Esophagus muscularis mucosa (tissue), 4 donors: ENCODE measurements around the gene TRAPPC12.

Experiments used
- EP300 ChIP-seq: sonication (generic); formaldehyde crosslinking; IDR thresholded peaks from one replicate; pipeline ENCODE4 v1.6.1; 2017; ENCODE audit warnings: antibody characterized with exemption
- POLR2A ChIP-seq: fragments of 450-650 bp; IDR thresholded peaks from one replicate; pipeline ENCODE4 v1.6.1; 2017; ENCODE audit warnings: antibody characterized with exemption, moderate library complexity, mild to moderate bottlenecking, low read depth
- POLR2AphosphoS5 ChIP-seq, 2 donors: sonication (generic); formaldehyde crosslinking; IDR thresholded peaks; one replicate each; pipeline ENCODE4 v1.6.1; 2017; ENCODE audit warnings: antibody characterized with exemption in 2 of 2
- TF ChIP-seq, protein P1 (sequence below), 3 experiments: fragments of 200-600 bp in 2 of 3; fragments of 450-650 bp in 1 of 3; sonication (generic) in 2 of 3; IDR thresholded peaks; one replicate each; pipeline ENCODE4 v1.5.1; 2017 to 2019; ENCODE audit warnings: antibody characterized with exemption in 3 of 3, mild to moderate bottlenecking in 2 of 3, moderate library complexity in 1 of 3

- TF ChIP-seq, protein P1, sequence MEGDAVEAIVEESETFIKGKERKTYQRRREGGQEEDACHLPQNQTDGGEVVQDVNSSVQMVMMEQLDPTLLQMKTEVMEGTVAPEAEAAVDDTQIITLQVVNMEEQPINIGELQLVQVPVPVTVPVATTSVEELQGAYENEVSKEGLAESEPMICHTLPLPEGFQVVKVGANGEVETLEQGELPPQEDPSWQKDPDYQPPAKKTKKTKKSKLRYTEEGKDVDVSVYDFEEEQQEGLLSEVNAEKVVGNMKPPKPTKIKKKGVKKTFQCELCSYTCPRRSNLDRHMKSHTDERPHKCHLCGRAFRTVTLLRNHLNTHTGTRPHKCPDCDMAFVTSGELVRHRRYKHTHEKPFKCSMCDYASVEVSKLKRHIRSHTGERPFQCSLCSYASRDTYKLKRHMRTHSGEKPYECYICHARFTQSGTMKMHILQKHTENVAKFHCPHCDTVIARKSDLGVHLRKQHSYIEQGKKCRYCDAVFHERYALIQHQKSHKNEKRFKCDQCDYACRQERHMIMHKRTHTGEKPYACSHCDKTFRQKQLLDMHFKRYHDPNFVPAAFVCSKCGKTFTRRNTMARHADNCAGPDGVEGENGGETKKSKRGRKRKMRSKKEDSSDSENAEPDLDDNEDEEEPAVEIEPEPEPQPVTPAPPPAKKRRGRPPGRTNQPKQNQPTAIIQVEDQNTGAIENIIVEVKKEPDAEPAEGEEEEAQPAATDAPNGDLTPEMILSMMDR (IDR thresholded peaks at IDR 0.05), result no peak
- no peak for TF ChIP-seq POLR2A
- no peak for TF ChIP-seq POLR2AphosphoS5 (IDR thresholded peaks at IDR 0.05)
- TF ChIP-seq EP300, result no peak
These were observed 8.9 kb downstream of the TRAPPC12 start for GRCh38 chr2:3388412-3388738.
